ENCODE measurements around the gene MTRF1L.

The MTRF1L gene

GRCh38 chr6:152979116-152979515, 23.4 kb downstream of the MTRF1L start:
- H3K27ac ChIP-seq = no peak overlapping the region
- TF ChIP-seq ZFX (IDR thresholded peaks at IDR 0.05; ENCODE audit: borderline replicate concordance) (no peak), CTCF (IDR thresholded peaks at IDR 0.05) (no peak)

- no peak overlapping the region for H3K27ac ChIP-seq
- TF ChIP-seq ZFX (IDR thresholded peaks at IDR 0.05; ENCODE audit: borderline replicate concordance) (no peak), CTCF (IDR thresholded peaks at IDR 0.05) (no peak)
These were observed 24.5 kb downstream of the MTRF1L start for GRCh38 chr6:152978058-152978457.

- H3K27ac ChIP-seq = no peak overlapping the region
- TF ChIP-seq CTCF (IDR thresholded peaks at IDR 0.05) (no peak), ZFX (IDR thresholded peaks at IDR 0.05; ENCODE audit: borderline replicate concordance) (no peak)
These were observed 25.0 kb downstream of the MTRF1L start for GRCh38 chr6:152977556-152977955.

GRCh38 chr6:152976749-152977148, 25.8 kb downstream of the MTRF1L start:
- TF ChIP-seq ZFX (IDR thresholded peaks at IDR 0.05; ENCODE audit: borderline replicate concordance) (no peak), CTCF (IDR thresholded peaks at IDR 0.05) (no peak)

DNA sequence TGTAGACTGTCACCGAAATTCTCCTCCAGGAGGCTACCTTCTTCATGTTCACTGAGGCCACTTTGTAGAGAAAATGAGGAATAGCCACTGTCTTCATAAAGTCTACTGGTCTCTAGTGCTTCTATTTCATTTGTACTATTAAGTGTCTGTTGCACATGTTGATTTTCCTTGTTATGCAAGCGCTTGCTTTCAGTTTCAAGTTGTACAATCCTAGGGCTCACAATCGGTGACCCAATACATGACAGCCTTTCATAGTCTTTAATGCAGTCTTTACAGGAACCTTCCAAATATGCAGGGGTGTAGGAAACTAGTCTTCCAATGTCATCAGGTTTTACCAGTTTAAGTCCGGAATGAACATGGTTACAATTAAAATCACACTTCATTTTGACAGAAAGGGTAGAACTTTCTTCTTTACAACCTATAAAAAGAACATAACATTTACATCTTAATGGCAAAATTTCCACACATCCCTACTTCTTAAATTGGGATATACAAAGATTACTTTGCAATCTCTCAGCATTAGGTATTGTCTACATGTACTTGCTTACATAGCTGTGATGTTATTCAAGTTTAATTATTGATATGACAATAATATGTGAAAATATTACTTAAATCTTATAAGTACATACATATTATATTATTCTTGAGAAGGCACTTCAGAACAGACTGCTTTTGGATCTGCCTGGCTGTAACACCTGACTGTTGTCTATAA, 27.1 kb downstream of the MTRF1L start:
- H3K27ac ChIP-seq = no peak overlapping the region
- TF ChIP-seq ZFX (IDR thresholded peaks at IDR 0.05; ENCODE audit: borderline replicate concordance) (no peak), CTCF (IDR thresholded peaks at IDR 0.05) (no peak)

More at GRCh38 chr6:152976749-152977148, 25.8 kb downstream of the MTRF1L start:
- H3K27ac ChIP-seq = no peak overlapping the region

GRCh38 chr6:152973916-152974315, 28.6 kb downstream of the MTRF1L start:
- no peak overlapping the region for H3K27ac ChIP-seq

More at GRCh38 chr6:152973916-152974315, 28.6 kb downstream of the MTRF1L start:
- no peak for TF ChIP-seq ZFX (IDR thresholded peaks at IDR 0.05; ENCODE audit: borderline replicate concordance)
- no peak for TF ChIP-seq CTCF (IDR thresholded peaks at IDR 0.05)

Measured in 22Rv1 (cell line).